ENCODE data around the gene CHTF18. TPM values are rescaled to one million over a fixed set of nuclear protein-coding genes. Genes with fewer than 3 reads are reported as not detected.

The CHTF18 gene
- total RNA-seq, 1 donor from 2014 or later: 11.3 TPM

DNA sequence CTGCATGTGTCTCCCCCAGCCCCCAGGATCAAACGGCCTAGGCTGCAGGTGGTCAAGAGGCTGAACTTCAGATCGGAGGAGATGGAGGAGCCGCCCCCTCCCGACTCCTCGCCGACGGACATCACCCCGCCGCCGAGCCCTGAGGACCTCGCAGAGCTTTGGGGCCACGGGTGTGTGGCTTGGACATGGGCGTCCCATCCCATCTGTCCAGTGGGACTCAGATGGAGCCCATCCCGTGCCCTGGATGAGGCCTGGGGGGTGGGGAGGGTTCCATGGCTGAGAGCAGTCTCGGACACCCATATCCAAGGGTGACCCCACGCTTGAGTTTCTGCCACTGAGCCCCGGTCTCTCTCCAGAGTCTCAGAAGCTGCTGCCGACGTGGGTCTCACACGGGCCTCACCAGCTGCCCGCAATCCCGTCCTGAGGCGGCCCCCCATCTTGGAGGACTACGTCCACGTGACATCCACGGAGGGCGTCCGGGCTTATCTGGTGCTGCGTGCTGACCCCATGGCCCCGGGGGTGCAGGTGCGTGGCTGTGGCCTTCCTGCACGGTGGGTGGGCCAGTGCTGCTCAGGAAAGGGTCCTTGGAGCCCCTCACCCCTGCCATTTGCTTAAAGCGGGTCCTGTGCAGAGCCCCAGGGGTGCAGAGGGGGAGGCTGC is 901 bp downstream of the CHTF18 start:
- Histone ChIP-seq H3K9me3 (no peaks in the 10 kb centered on the region), H3K4me1 (peaks cover 23% of the 10 kb centered on the region), H3K36me3 (peaks cover 12% of the 10 kb centered on the region), H3K27ac (no peak overlapping the region), H3K27me3 (ENCODE audit: low read depth) (no peaks in the 10 kb centered on the region), H3K4me3 (peak overlapping the region; percentile 80)
- ATAC-seq (no peak), DNase-seq (no peak)
- TF ChIP-seq, protein P1, sequence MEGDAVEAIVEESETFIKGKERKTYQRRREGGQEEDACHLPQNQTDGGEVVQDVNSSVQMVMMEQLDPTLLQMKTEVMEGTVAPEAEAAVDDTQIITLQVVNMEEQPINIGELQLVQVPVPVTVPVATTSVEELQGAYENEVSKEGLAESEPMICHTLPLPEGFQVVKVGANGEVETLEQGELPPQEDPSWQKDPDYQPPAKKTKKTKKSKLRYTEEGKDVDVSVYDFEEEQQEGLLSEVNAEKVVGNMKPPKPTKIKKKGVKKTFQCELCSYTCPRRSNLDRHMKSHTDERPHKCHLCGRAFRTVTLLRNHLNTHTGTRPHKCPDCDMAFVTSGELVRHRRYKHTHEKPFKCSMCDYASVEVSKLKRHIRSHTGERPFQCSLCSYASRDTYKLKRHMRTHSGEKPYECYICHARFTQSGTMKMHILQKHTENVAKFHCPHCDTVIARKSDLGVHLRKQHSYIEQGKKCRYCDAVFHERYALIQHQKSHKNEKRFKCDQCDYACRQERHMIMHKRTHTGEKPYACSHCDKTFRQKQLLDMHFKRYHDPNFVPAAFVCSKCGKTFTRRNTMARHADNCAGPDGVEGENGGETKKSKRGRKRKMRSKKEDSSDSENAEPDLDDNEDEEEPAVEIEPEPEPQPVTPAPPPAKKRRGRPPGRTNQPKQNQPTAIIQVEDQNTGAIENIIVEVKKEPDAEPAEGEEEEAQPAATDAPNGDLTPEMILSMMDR (IDR thresholded peaks at IDR 0.05): no peak
- intact Hi-C loops (cut with DNase I): no loop called here

DNA sequence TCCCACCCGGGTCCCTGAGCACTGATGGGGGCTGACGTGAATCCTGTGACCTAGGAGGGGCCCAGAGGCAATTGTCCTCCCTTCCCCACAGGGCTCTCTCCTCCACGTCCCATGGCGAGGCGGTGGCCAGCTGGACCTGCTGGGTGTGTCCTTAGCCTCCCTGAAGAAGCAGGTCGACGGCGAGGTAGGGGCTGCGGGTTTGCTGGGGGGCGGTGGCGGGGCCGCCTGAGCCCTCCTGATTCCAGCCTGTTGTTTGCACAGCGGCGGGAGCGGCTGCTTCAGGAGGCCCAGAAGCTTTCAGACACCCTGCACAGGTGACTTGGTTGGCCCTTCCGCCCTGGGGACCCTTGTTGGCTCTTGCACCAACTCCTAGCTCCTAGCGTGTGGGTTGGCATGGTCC is 1.7 kb downstream of the CHTF18 start:
- no peaks in the 10 kb centered on the region for H3K27me3 ChIP-seq (ENCODE audit: low read depth)
- H3K27ac ChIP-seq: no peak overlapping the region
- H3K36me3 ChIP-seq: peaks cover 12% of the 10 kb centered on the region
- intact Hi-C loops (cut with DNase I): no loop called here
- DNase-seq: no peak
- no peak overlapping the region for H3K4me3 ChIP-seq
- ATAC-seq: no peak
- TF ChIP-seq, protein P1 (IDR thresholded peaks at IDR 0.05): no peak
- H3K4me1 ChIP-seq: peaks cover 23% of the 10 kb centered on the region
- H3K9me3 ChIP-seq: no peaks in the 10 kb centered on the region

DNA sequence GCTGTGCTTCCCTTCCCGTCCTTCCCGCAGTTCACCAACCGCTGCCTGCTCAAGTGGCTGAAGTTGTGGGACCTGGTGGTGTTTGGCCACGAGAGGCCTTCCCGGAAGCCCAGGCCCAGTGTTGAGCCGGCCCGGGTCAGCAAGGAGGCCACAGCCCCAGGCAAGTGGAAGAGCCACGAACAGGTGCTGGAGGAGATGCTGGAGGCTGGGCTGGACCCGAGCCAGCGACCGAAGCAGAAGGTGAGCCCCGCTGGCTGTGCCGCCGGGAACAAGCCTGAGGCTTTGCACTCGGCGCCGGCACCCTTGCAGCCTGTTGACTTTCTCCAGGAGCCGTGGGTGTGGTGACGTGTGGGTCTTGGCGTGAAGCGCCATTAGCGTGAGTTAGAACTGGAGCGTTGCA is 2.7 kb downstream of the CHTF18 start:
- intact Hi-C loops (cut with DNase I): no loop called here
- ATAC-seq (no peak), DNase-seq (no peak)
- Histone ChIP-seq H3K4me1 (peaks cover 23% of the 10 kb centered on the region), H3K27ac (no peak overlapping the region), H3K9me3 (no peaks in the 10 kb centered on the region), H3K4me3 (no peak overlapping the region), H3K36me3 (peaks cover 6% of the 10 kb centered on the region), H3K27me3 (ENCODE audit: low read depth) (no peaks in the 10 kb centered on the region)
- TF ChIP-seq, protein P1 (IDR thresholded peaks at IDR 0.05): no peak

DNA sequence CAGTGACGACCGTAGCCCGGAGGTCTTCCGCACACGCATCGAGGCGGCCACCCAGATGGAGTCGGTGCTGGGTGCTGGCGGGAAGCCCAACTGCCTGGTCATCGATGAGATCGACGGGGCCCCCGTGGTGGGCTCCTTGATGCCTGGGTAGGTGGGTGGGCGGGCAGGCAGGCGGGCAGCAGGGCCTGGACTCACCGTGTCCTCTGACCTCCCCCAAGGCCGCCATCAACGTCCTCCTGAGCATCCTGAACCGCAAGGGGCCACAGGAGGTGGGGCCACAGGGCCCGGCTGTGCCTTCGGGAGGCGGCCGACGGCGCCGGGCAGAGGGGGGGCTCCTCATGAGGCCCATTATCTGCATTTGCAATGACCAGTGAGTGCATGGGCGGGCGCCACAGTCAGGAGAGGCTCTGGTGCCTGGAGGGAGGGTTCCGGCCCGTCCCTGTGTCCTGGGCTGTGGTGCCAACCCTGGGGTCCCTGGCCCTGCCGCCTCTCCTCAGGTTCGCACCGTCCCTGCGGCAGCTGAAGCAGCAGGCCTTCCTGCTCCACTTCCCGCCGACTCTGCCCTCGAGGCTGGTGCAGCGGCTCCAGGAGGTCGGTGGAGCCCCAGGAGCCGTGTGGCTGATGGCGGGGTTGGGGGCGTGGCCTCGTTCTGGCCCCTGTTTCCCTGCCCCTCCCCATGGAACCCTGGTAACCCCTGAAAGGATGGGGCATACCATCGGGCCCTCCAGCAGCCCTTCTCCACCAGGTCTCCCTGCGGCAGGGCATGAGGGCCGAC is 4.0 kb downstream of the CHTF18 start:
- DNase-seq: no peak
- intact Hi-C loops (cut with DNase I): no loop called here
- no peak for ATAC-seq
- Histone ChIP-seq H3K36me3 (no peaks in the 10 kb centered on the region), H3K27ac (no peak overlapping the region), H3K27me3 (ENCODE audit: low read depth) (no peaks in the 10 kb centered on the region), H3K4me1 (peaks cover 14% of the 10 kb centered on the region), H3K9me3 (no peaks in the 10 kb centered on the region), H3K4me3 (no peak overlapping the region)
- TF ChIP-seq, protein P1 (IDR thresholded peaks at IDR 0.05): no peak

DNA sequence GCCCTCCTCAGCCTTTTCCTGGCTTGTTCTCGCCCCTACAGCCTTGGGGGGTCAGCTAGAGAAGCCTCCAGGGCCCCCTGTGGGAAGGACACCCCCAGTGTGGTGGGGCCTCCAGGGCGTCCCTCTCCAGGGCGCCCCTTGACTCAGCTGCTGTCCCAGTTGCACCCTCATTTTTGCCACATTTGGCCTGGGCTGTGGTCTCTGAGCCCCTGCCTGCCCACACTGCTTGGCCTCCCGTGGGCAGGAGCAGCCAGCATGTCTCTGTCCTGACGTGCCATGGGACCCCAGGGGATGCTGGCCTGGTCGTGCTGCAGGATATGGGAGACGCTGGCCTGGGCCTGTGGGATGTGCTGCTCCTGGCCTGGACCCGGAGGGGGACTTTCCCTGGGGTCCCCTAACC is 5.0 kb downstream of the CHTF18 start:
- Histone ChIP-seq H3K27ac (no peak overlapping the region), H3K27me3 (ENCODE audit: low read depth) (no peaks in the 10 kb centered on the region), H3K9me3 (no peaks in the 10 kb centered on the region), H3K4me1 (peaks cover 10% of the 10 kb centered on the region), H3K36me3 (no peaks in the 10 kb centered on the region), H3K4me3 (no peak overlapping the region)
- no peak for ATAC-seq
- DNase-seq: no peak
- TF ChIP-seq, protein P1 (IDR thresholded peaks at IDR 0.05): no peak
- intact Hi-C loops (cut with DNase I): no loop called here

All from lower lobe of right lung (tissue), 2 donors.